MM.1S (cell line): ENCODE data around the gene KCNQ1.

Source experiments
- DNase-seq: peaks from one replicate; pipeline ENCODE4 v3.0.0-alpha.2; 2015
- H2AFZ ChIP-seq: fragments of 300-600 bp; sonication (generic); 2 replicates; pipeline ENCODE4 v1.6.0; 2016; ENCODE audit warnings: antibody characterized with exemption, low read length
- H3F3A ChIP-seq: fragments of 300-600 bp; sonication (generic); 2 replicates; pipeline ENCODE4 v1.6.1; 2016; ENCODE audit warnings: mild to moderate bottlenecking, antibody characterized with exemption, low read length, moderate library complexity, mixed read lengths; ENCODE audit not compliant: insufficient read depth
- H3K27ac ChIP-seq: fragments of 300-600 bp; sonication (generic); 2 replicates; pipeline ENCODE4 v1.5.1; 2016; ENCODE audit warnings: mild to moderate bottlenecking, low read length
- H3K27me3 ChIP-seq: fragments of 300-600 bp; sonication (generic); replicated peaks from 2 replicates; pipeline ENCODE4 v1.6.0; 2016; ENCODE audit warnings: low read length; ENCODE audit not compliant: insufficient read depth
- H3K36me3 ChIP-seq: fragments of 300-600 bp; sonication (generic); replicated peaks from 2 replicates; pipeline ENCODE4 v1.6.1; 2016; ENCODE audit warnings: mild to moderate bottlenecking, low read length, mixed read lengths; ENCODE audit not compliant: insufficient read depth
- H3K4me1 ChIP-seq: fragments of 300-600 bp; sonication (generic); 2 replicates; pipeline ENCODE4 v1.6.1; 2016; ENCODE audit warnings: low read length, mixed read lengths
- H3K4me2 ChIP-seq: fragments of 300-600 bp; sonication (generic); 2 replicates; pipeline ENCODE4 v1.6.0; 2016; ENCODE audit warnings: low read depth, low read length
- H3K4me3 ChIP-seq: fragments of 300-600 bp; sonication (generic); 2 replicates; pipeline ENCODE4 v1.5.1; 2016; ENCODE audit warnings: low read length, mixed read lengths
- H3K79me2 ChIP-seq: fragments of 300-600 bp; sonication (generic); 2 replicates; pipeline ENCODE4 v1.6.1; 2016; ENCODE audit warnings: mixed run types, low read length, mixed read lengths
- H3K9ac ChIP-seq: fragments of 300-600 bp; sonication (generic); 2 replicates; pipeline ENCODE4 v1.6.1; 2016; ENCODE audit warnings: low read length, mixed read lengths
- H3K9me2 ChIP-seq: fragments of 300-600 bp; sonication (generic); replicated peaks from 2 replicates; pipeline ENCODE4 v1.6.1; 2016; ENCODE audit warnings: mild to moderate bottlenecking, low read length, mixed read lengths; ENCODE audit not compliant: insufficient read depth
- H3K9me3 ChIP-seq: fragments of 300-600 bp; sonication (generic); replicated peaks from 2 replicates; pipeline ENCODE4 v1.6.1; 2016; ENCODE audit warnings: mild to moderate bottlenecking, low read length, mixed read lengths; ENCODE audit not compliant: insufficient read depth
- H4K20me1 ChIP-seq: fragments of 300-600 bp; sonication (generic); 2 replicates; pipeline ENCODE4 v1.6.1; 2016; ENCODE audit warnings: mild to moderate bottlenecking, low read length, moderate library complexity, mixed read lengths; ENCODE audit not compliant: insufficient read depth
- CTCF ChIP-seq: fragments of 300-600 bp; sonication (generic); IDR thresholded peaks from 2 replicates; pipeline ENCODE4 v1.5.1; 2016; ENCODE audit warnings: antibody characterized with exemption, low read length, mixed read lengths
- EZH2 ChIP-seq: fragments of 300-600 bp; sonication (generic); optimal IDR thresholded peaks from 2 replicates; pipeline ENCODE3; 2017; ENCODE audit warnings: low read depth, mild to moderate bottlenecking, antibody characterized with exemption, low read length, mixed read lengths
- EZH2phosphoT487 ChIP-seq: fragments of 300-600 bp; sonication (generic); IDR thresholded peaks from 2 replicates; pipeline ENCODE4 v1.6.1; 2018; ENCODE audit warnings: antibody characterized with exemption, low read length

Gene KCNQ1

GRCh38 chr11:2649848-2650247, 205.0 kb downstream of the KCNQ1 start:
- Histone ChIP-seq H3K9me3 (no peaks in the 10 kb centered on the region), H3K36me3 (no peaks in the 10 kb centered on the region)

GRCh38 chr11:2650343-2650867, 205.6 kb downstream of the KCNQ1 start:
- H3K4me2 ChIP-seq = no peak overlapping the region
- no peaks in the 10 kb centered on the region for H3F3A ChIP-seq
- no peak overlapping the region for H3K9ac ChIP-seq
- H3K4me1 ChIP-seq = no peaks in the 10 kb centered on the region
- TF ChIP-seq EZH2 = no peak
- no peak for TF ChIP-seq CTCF
- no peak for TF ChIP-seq EZH2phosphoT487
- no peak overlapping the region for H3K27ac ChIP-seq
- no peaks in the 10 kb centered on the region for H4K20me1 ChIP-seq
- no peaks in the 10 kb centered on the region for H3K9me2 ChIP-seq
- H3K79me2 ChIP-seq = no peaks in the 10 kb centered on the region
- H3K36me3 ChIP-seq = no peaks in the 10 kb centered on the region
- H2AFZ ChIP-seq = no peak overlapping the region
- no peak for DNase-seq
- H3K9me3 ChIP-seq = no peaks in the 10 kb centered on the region
- H3K27me3 ChIP-seq = no peaks in the 10 kb centered on the region
- H3K4me3 ChIP-seq = no peak overlapping the region

More at GRCh38 chr11:2649848-2650247, 205.0 kb downstream of the KCNQ1 start:
- Histone ChIP-seq H4K20me1 (no peaks in the 10 kb centered on the region), H3K79me2 (no peaks in the 10 kb centered on the region), H3K9me2 (no peaks in the 10 kb centered on the region), H3K27me3 (no peaks in the 10 kb centered on the region), H3F3A (no peaks in the 10 kb centered on the region), H3K9ac (no peak overlapping the region), H3K27ac (no peak overlapping the region), H3K4me1 (no peaks in the 10 kb centered on the region), H3K4me3 (no peak overlapping the region), H2AFZ (no peak overlapping the region), H3K4me2 (no peak overlapping the region)
- TF ChIP-seq EZH2 = no peak
- no peak for TF ChIP-seq CTCF
- TF ChIP-seq EZH2phosphoT487 = no peak
- no peak for DNase-seq

- Histone ChIP-seq H3F3A (no peaks in the 10 kb centered on the region), H3K4me1 (no peaks in the 10 kb centered on the region), H3K9me3 (no peaks in the 10 kb centered on the region), H3K9me2 (no peaks in the 10 kb centered on the region), H3K27ac (no peak overlapping the region), H3K9ac (no peak overlapping the region), H3K4me3 (no peak overlapping the region), H3K27me3 (no peaks in the 10 kb centered on the region), H3K79me2 (no peaks in the 10 kb centered on the region), H4K20me1 (no peaks in the 10 kb centered on the region), H3K4me2 (no peak overlapping the region), H2AFZ (no peak overlapping the region), H3K36me3 (no peaks in the 10 kb centered on the region)
- no peak for DNase-seq
- TF ChIP-seq EZH2 (no peak), CTCF (no peak), EZH2phosphoT487 (no peak)
Measured at GRCh38 chr11:2651054-2651617, 206.3 kb downstream of the KCNQ1 start.
